HG03159 (cell line): ENCODE data around the gene MCM5.
A peak's percentile ranks its signal among the peaks of the same experiment; 100 is the strongest.
"Not testable (repeated sequence)": the region's sequence is repeated elsewhere in the genome, so short reads cannot be mapped to it uniquely, and the experiment has no call there.

ENCODE experiments used
- ATAC-seq: cut with Tn5 transposase; IDR thresholded peaks from one replicate; pipeline ENCODE4 v1.9.1; 2021; ENCODE audit warnings: mild to moderate bottlenecking, moderate library complexity; ENCODE audit not compliant: unreplicated experiment

Gene MCM5

DNA sequence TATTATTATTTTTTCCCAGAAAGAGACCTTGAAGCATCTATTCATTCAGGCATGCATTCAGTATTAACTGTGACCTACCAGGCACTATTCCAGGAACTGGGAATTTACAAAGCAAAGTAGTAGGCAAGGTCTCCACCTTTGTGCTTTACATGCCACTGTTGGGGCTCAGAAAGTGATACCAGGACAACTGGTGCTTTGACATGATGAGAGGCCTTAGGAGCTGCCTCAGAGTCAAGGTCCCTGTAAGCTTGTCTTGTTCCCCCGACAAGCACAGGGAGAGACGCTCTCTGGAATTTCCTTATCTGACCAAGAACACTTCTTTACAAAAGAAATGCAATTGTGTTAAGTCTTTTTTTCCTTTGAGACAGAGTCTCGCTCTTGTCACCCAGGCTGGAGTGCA, 21.3 kb upstream of the MCM5 start:
- no peak for ATAC-seq

GRCh38 chr22:35379146-35379993, 20.6 kb upstream of the MCM5 start:
- ATAC-seq = no peak

GRCh38 chr22:35380013-35380412, 19.9 kb upstream of the MCM5 start:
- no peak for ATAC-seq

DNA sequence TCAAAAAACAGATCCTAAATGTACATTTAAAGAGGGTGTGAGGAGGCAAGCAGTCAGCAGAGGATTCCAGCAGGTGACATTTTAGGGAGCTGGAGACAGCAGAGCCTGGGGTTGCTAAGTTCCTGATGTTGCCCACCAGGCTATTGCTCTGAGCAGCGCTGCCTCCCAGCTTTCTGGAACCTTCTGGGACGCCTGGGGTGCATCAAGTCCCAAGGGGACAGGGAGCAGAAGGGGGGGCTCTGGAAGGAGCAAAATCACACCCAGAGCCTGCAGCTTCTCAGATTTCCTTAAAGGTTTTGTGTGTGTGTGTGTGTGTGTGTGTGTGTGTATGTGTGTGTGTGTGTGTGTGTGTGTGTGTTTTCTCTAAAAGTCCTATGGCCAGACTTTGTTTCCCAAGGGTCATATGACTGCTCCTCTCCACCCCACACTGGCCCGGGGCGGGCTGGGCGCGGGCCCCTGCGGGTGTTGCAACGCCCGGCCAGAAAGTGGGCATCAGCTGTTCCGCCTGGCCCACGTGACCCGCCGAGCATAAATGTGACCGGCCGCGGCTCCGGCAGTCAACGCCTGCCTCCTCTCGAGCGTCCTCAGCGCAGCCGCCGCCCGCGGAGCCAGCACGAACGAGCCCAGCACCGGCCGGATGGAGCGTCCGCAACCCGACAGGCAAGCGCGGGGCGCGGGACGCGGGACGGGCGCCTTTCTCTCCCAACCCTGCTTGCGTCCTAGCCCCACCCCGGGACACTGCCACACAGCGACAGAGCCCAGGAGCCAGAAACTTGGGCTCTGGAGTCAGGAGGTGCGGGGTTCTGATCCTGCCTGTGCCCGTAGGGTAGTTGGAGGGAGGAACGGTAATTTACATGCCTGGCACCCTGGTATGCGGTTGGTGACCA, 19.2 kb upstream of the MCM5 start, which contains the start of gene HMOX1:
Gene HMOX1 (plus strand): TSS at position 560 of the 887 bp plus-strand sequence. CDS start 78 bp downstream, at position 638.
- peak; percentile 53 for ATAC-seq

- ATAC-seq = no peak
Observed at GRCh38 chr22:35381424-35382009, 18.4 kb upstream of the MCM5 start.

DNA sequence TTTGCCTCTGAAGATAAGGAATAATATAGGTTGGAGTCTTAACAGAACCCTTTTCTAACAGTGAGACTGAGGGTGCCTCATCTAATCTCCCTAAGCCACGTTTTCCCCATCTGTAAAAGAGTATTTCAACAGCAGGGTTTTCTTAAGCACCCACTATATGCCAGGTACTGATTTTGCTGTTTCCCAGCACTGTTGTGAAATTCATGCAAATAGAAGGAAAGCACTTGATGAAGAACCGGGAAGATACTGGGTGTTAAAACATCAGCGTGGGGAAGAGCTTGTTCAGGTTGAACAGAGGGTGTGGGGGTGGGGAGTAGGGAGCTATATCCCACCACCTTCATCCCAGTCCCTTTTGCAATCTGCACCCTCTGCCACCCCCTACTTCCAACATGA, 16.3 kb upstream of the MCM5 start:
- no peak for ATAC-seq

- no peak for ATAC-seq
Observed at GRCh38 chr22:35384527-35384926, 15.4 kb upstream of the MCM5 start.

DNA sequence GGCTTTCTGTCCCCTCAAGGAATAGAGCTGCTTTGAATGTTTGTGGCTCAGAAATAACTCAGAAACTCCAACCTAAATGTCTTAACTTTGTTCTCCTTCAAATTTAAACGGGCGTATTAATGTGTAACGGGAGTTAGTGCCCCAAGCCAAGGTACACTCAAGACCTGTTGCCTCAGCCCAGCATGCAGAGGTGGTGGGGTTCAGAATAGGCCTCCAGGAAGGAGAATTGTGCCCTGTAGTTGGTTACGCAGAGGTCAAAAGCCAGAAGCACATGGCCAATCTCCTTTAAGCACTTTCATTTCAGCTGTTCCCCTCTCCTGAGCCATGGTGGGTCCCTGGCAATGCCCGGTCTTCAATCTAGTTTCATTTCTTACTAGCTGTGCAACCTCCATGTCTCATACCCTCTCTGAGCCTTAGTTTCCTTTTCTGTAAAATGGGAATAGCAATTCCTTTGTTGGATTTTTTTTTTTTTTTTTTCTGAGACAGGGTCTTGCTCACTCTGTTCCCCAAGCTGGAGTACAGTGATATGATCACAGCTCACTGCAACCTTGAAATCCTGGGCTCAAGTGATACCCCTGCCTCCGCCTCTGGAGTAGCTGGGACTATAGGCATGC, 14.9 kb upstream of the MCM5 start:
- ATAC-seq = no peak

GRCh38 chr22:35386670-35387288, 13.2 kb upstream of the MCM5 start:
- no peak for ATAC-seq

GRCh38 chr22:35390933-35391332, 9.0 kb upstream of the MCM5 start:
- ATAC-seq = no peak

GRCh38 chr22:35392357-35392756, 7.6 kb upstream of the MCM5 start:
- ATAC-seq = no peak

DNA sequence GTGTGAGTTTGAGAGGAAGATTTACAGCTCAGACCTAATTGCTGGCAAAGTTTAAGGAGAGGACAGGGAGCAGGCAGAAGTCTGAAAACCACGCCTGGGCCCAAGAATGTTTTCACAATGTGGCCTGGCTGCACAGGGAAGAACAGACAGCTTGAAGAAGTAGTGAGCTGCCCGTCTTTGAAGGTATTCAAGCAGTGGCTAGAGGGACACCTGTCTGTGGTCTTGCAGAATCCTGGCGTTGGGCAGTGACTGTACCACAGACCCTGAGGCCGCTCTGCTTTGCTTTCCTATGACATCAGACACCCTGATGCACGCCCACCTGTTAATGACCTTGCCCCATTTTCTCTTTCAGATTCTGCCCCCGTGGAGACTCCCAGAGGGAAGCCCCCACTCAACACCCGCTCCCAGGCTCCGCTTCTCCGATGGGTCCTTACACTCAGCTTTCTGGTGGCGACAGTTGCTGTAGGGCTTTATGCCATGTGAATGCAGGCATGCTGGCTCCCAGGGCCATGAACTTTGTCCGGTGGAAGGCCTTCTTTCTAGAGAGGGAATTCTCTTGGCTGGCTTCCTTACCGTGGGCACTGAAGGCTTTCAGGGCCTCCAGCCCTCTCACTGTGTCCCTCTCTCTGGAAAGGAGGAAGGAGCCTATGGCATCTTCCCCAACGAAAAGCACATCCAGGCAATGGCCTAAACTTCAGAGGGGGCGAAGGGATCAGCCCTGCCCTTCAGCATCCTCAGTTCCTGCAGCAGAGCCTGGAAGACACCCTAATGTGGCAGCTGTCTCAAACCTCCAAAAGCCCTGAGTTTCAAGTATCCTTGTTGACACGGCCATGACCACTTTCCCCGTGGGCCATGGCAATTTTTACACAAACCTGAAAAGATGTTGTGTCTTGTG, 6.6 kb upstream of the MCM5 start:
- ATAC-seq = no peak

DNA sequence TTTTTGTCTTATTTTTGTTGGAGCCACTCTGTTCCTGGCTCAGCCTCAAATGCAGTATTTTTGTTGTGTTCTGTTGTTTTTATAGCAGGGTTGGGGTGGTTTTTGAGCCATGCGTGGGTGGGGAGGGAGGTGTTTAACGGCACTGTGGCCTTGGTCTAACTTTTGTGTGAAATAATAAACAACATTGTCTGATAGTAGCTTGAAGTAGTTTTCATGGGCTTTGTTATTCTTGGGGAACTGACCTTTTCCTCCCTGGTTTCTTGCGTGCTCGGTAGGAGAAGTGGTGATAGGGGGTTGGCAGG, 6.0 kb upstream of the MCM5 start:
- no peak for ATAC-seq

- ATAC-seq = no peak
Observed at GRCh38 chr22:35394810-35395563, 5.0 kb upstream of the MCM5 start.

DNA sequence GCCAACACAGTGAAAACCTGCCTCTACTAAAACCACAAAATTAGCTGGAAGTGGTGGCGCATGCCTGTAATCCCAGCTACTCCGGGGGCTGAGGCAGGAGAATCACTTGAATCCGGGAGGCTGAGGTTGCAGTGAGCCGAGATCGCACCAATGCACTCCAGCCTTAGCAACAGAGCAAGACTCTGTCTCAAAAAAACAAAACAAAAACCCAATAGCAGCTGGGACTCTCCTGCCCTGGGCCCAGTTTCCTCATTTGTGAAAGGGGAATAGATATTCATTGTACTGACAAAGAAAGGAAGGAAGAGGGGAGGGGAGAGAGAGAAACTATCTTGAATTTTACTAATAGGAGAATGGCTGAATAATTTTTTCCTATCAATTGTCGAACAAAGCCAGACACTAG, 3.3 kb upstream of the MCM5 start:
- not testable (repeated sequence) for ATAC-seq

DNA sequence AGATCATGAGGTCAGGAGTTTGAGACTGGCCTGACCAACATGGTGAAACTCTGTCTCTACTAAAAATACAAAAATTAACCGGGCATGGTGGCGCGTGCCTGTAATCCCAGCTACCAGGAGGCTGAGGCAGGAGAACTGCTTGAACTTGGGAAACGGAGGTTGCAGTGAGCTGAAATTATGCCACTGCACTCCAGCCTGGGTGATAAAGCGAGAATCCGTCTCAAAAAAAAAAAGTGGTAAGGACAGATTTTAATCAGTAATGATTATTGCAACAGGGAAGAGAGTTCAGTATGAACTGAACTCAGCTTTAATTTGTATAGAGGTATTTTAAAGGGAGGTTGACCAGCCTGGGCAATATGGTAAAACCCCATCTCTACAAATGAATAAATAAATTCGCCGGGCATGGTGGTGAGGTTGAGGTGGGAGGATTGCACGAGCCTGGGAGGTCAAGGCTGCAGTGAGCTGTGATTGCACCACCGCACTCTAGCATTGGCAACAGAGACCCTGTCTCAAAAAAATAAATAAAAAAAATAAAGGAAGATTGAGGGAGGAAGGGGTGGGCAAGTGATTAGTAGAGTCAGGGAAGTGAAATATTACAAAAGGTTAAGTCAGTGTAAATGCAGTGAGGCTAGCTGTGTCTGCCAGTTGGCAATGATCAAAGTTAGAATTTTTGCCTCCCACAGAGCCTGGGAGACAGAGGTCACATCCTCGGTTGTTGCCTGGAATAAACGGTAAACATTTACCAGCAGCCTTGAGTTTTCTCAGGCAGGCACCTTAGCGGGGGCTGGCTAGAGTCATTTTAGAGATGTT, 2.6 kb upstream of the MCM5 start:
- ATAC-seq = no peak

GRCh38 chr22:35398591-35398973, 1.4 kb upstream of the MCM5 start:
- no peak for ATAC-seq

GRCh38 chr22:35399114-35399677, 744 bp upstream of the MCM5 start:
- ATAC-seq = no peak
